H9 (cell line): ENCODE data around the gene CDH9. TPM values are rescaled to one million over a fixed set of nuclear protein-coding genes. Genes with fewer than 3 reads are reported as not detected.

Experiments used
- DNase-seq: peaks from one replicate; pipeline ENCODE4 v3.0.0-alpha.2; 2017
- H2AFZ ChIP-seq: one replicate; pipeline ENCODE4 v1.6.1; 2013; ENCODE audit warnings: mild to moderate bottlenecking, low read length, control low read depth, moderate library complexity
- H2AK5ac ChIP-seq: 2 replicates; pipeline ENCODE4 v1.6.1; 2013; ENCODE audit warnings: low read length, control low read depth, mixed read lengths; ENCODE audit not compliant: insufficient read length
- H2BK120ac ChIP-seq: one replicate; pipeline ENCODE4 v1.6.1; 2013; ENCODE audit warnings: low read depth, mild to moderate bottlenecking, low read length, control low read depth, inconsistent platforms; ENCODE audit not compliant: poor library complexity, severe bottlenecking
- H2BK12ac ChIP-seq: 2 replicates; pipeline ENCODE4 v1.6.1; 2013; ENCODE audit warnings: low read length, control low read depth, mixed read lengths, low read depth; ENCODE audit not compliant: insufficient read length
- H2BK15ac ChIP-seq: 2 replicates; pipeline ENCODE4 v1.6.1; 2013; ENCODE audit warnings: low read depth, low read length, control low read depth
- H2BK20ac ChIP-seq: one replicate; pipeline ENCODE4 v1.6.1; 2013; ENCODE audit warnings: low read depth, mild to moderate bottlenecking, low read length, control low read depth, inconsistent platforms; ENCODE audit not compliant: poor library complexity, severe bottlenecking
- H2BK5ac ChIP-seq: 2 replicates; pipeline ENCODE4 v1.6.1; 2013; ENCODE audit warnings: low read length, control low read depth, mixed read lengths; ENCODE audit not compliant: insufficient read length
- H3K14ac ChIP-seq: 2 replicates; pipeline ENCODE4 v1.6.1; 2013; ENCODE audit warnings: low read length, control low read depth; ENCODE audit not compliant: insufficient read depth
- H3K18ac ChIP-seq: 2 replicates; pipeline ENCODE4 v1.6.1; 2013; ENCODE audit warnings: low read depth, mild to moderate bottlenecking, mixed read lengths, low read length, control low read depth; ENCODE audit not compliant: insufficient read length
- H3K23ac ChIP-seq: 2 replicates; pipeline ENCODE4 v1.6.1; 2013; ENCODE audit warnings: low read length, control low read depth, mixed read lengths, low read depth; ENCODE audit not compliant: insufficient read length
- H3K23me2 ChIP-seq: 2 replicates; pipeline ENCODE4 v1.6.1; 2013; ENCODE audit warnings: low read depth, mild to moderate bottlenecking, mixed read lengths, low read length, control low read depth; ENCODE audit not compliant: insufficient read length, poor library complexity, severe bottlenecking
- H3K27ac ChIP-seq: 2 replicates; pipeline ENCODE4 v1.5.1; 2013; ENCODE audit warnings: low read length, control low read depth, mixed read lengths, low read depth; ENCODE audit not compliant: insufficient read length
- H3K27me3 ChIP-seq: 2 replicates; pipeline ENCODE4 v1.6.1; 2013; ENCODE audit warnings: low read length, control low read depth, inconsistent platforms; ENCODE audit not compliant: insufficient read depth
- H3K4ac ChIP-seq: 2 replicates; pipeline ENCODE4 v1.6.1; 2013; ENCODE audit warnings: low read depth, mild to moderate bottlenecking, control low read depth, inconsistent platforms, low read length, moderate library complexity
- H3K4me1 ChIP-seq: 2 replicates; pipeline ENCODE4 v1.6.1; 2013; ENCODE audit warnings: low read length, control low read depth, inconsistent platforms; ENCODE audit not compliant: insufficient read depth
- H3K4me2 ChIP-seq: 2 replicates; pipeline ENCODE4 v1.6.1; 2013; ENCODE audit warnings: low read length, control low read depth, mixed read lengths; ENCODE audit not compliant: insufficient read length, insufficient read depth
- H3K56ac ChIP-seq: 2 replicates; pipeline ENCODE4 v1.6.1; 2013; ENCODE audit warnings: low read depth, mild to moderate bottlenecking, mixed read lengths, low read length, control low read depth; ENCODE audit not compliant: insufficient read length
- H3K79me1 ChIP-seq: 2 replicates; pipeline ENCODE4 v1.6.1; 2013; ENCODE audit warnings: low read depth, mild to moderate bottlenecking, moderate library complexity, low read length, control low read depth, inconsistent platforms; ENCODE audit not compliant: insufficient read depth, poor library complexity, severe bottlenecking
- H3K79me2 ChIP-seq: 2 replicates; pipeline ENCODE4 v1.6.1; 2013; ENCODE audit warnings: low read length, control low read depth, inconsistent platforms; ENCODE audit not compliant: insufficient read depth
- H3K9ac ChIP-seq: 2 replicates; pipeline ENCODE4 v1.6.1; 2013; ENCODE audit warnings: low read length, control low read depth, mixed read lengths; ENCODE audit not compliant: insufficient read length; ENCODE audit errors: extremely low read depth
- H3K9me3 ChIP-seq: one replicate; pipeline ENCODE4 v1.6.1; 2013; ENCODE audit warnings: low read depth, low read length, inconsistent platforms; ENCODE audit not compliant: control insufficient read depth
- H3T11ph ChIP-seq: one replicate; pipeline ENCODE4 v1.6.1; 2013; ENCODE audit warnings: mild to moderate bottlenecking, low read length, control low read depth, inconsistent platforms
- H4K20me1 ChIP-seq: one replicate; pipeline ENCODE4 v1.6.1; 2013; ENCODE audit not compliant: control insufficient read depth, insufficient read length, insufficient read depth
- H4K5ac ChIP-seq: 2 replicates; pipeline ENCODE4 v1.6.1; 2013; ENCODE audit warnings: low read depth, mild to moderate bottlenecking, mixed read lengths, low read length, control low read depth; ENCODE audit not compliant: insufficient read length
- H4K8ac ChIP-seq: replicated peaks from 2 replicates; pipeline ENCODE4 v1.6.1; 2013; ENCODE audit warnings: low read length, control low read depth, mixed read lengths, low read depth; ENCODE audit not compliant: insufficient read length
- H4K91ac ChIP-seq: 2 replicates; pipeline ENCODE4 v1.6.1; 2013; ENCODE audit warnings: low read depth, mild to moderate bottlenecking, moderate library complexity, mixed read lengths, low read length, control low read depth; ENCODE audit not compliant: insufficient read length
- H3K27ac Mint-ChIP-seq, 3 experiments: 2 replicates in 2 of 3; 3 replicates in 1 of 3; pipeline ENCODE4 v1.8.0; 2020 to 2021; ENCODE audit warnings: mixed read lengths in 3 of 3, mild to moderate bottlenecking in 1 of 3, moderate library complexity in 1 of 3
- H3K27me3 Mint-ChIP-seq: 2 replicates; pipeline ENCODE4 v1.8.0; 2021; ENCODE audit warnings: low read depth, mild to moderate bottlenecking, moderate library complexity, mixed read lengths
- H3K36me3 Mint-ChIP-seq, 3 experiments: 2 replicates in 2 of 3; 3 replicates in 1 of 3; pipeline ENCODE4 v1.8.0; 2020 to 2021; ENCODE audit warnings: low read depth in 3 of 3, mixed read lengths in 3 of 3; ENCODE audit not compliant: insufficient read depth in 1 of 3
- H3K4me1 Mint-ChIP-seq, 2 experiments: 2 replicates each; pipeline ENCODE4 v1.8.0; 2020; ENCODE audit warnings: mixed read lengths in 2 of 2
- H3K4me3 Mint-ChIP-seq, 2 experiments: 2 replicates in 1 of 2; 3 replicates in 1 of 2; pipeline ENCODE4 v1.8.0; 2020 to 2021; ENCODE audit warnings: mild to moderate bottlenecking in 2 of 2, mixed read lengths in 2 of 2, moderate library complexity in 1 of 2
- H3K9me3 Mint-ChIP-seq, 2 experiments: 2 replicates in 1 of 2; 3 replicates in 1 of 2; pipeline ENCODE4 v1.8.0; 2020; ENCODE audit warnings: mild to moderate bottlenecking in 2 of 2, mixed read lengths in 2 of 2, moderate library complexity in 1 of 2
- CTCF ChIP-seq: fragments of 200-600 bp; sonication (generic); conservative IDR thresholded peaks from 3 replicates; pipeline ENCODE4 v1.8.0; 2021; ENCODE audit warnings: antibody characterized with exemption, mild to moderate bottlenecking
- WGBS: extraction: QIAGEN DNeasy Blood & Tissue Kit; methylation state at CpG from one replicate; pipeline ENCODE4 v1.1.7; 2013; ENCODE audit warnings: missing lambda C conversion rate, low lambda C conversion rate, mixed read lengths; ENCODE audit not compliant: insufficient read length; ENCODE audit errors: extremely low coverage; 5-methylcytosine and 5-hydroxymethylcytosine counted together
- total RNA-seq: library from RNA; stranded (reverse); gene quantifications from 2 replicates; pipeline ENCODE4 v1.2.1, GENCODE V29; 2021

Gene CDH9
- total RNA-seq, 1 experiment from 2014 or later, result 0.61 TPM

- no peak overlapping the region for H3K27ac ChIP-seq
- Mint-ChIP-seq H3K4me1 (no peaks in the 10 kb centered on the region), H3K9me3 (no peaks in the 10 kb centered on the region), H3K36me3 (no peaks in the 10 kb centered on the region), H3K27me3 (peaks cover 1% of the 10 kb centered on the region; the same call in 1 of the 2 replicates), H3K27ac (no peak overlapping the region), H3K4me3 (no peak overlapping the region)
- WGBS, result no CpG with 5 or more reads among the region's 1 CpG
- no peak overlapping the region for H2BK5ac ChIP-seq
- H3K14ac ChIP-seq, result no peak overlapping the region
- DNase-seq, result no peak
- no peak overlapping the region for H2BK15ac ChIP-seq
- no peak for TF ChIP-seq CTCF
- no peak overlapping the region for H2BK20ac ChIP-seq
- no peak overlapping the region for H2BK12ac ChIP-seq
- H3K4ac ChIP-seq, result no peak overlapping the region
- H2AK5ac ChIP-seq, result no peak overlapping the region
- H3T11ph ChIP-seq, result no peak overlapping the region
- no peak overlapping the region for H3K4me2 ChIP-seq
- H3K4me1 ChIP-seq, result no peaks in the 10 kb centered on the region
- H3K79me2 ChIP-seq, result no peaks in the 10 kb centered on the region
- H4K91ac ChIP-seq, result no peak overlapping the region
- H3K23me2 ChIP-seq, result no peaks in the 10 kb centered on the region
- no peak overlapping the region for H3K56ac ChIP-seq
- no peaks in the 10 kb centered on the region for H3K79me1 ChIP-seq
- no peak overlapping the region for H3K18ac ChIP-seq
- H3K23ac ChIP-seq, result no peak overlapping the region
- no peaks in the 10 kb centered on the region for H3K9me3 ChIP-seq
- no peak overlapping the region for H2AFZ ChIP-seq
- H2BK120ac ChIP-seq, result no peak overlapping the region
- H3K9ac ChIP-seq, result no peak overlapping the region
- no peak overlapping the region for H4K5ac ChIP-seq
- no peaks in the 10 kb centered on the region for H4K20me1 ChIP-seq
- H3K27me3 ChIP-seq, result no peaks in the 10 kb centered on the region
- H4K8ac ChIP-seq, result no peak overlapping the region
Measured at GRCh38 chr5:26869781-26870180, 168.6 kb downstream of the CDH9 start.
